Thoracic aorta (tissue), 2 donors: ENCODE results near the gene C22orf23. TPM values are rescaled to one million over a fixed set of nuclear protein-coding genes. Genes with fewer than 3 reads are reported as not detected.

ENCODE experiments used
- ATAC-seq: fragments of 150-250 bp; one replicate; pipeline ENCODE4 v1.8.0; 2017; ENCODE audit warnings: low read depth; ENCODE audit not compliant: insufficient number of reproducible peaks, low FRiP score
- DNase-seq: peaks from one replicate; pipeline ENCODE4 v3.0.0-alpha.2; 2020; ENCODE audit warnings: low spot score
- H3K27ac ChIP-seq, 2 donors: fragments of 200-600 bp; sonication (generic); 1 replicate in 1 of 2; 2 replicates in 1 of 2; pipeline ENCODE4 v1.5.1; 2016; ENCODE audit warnings: mild to moderate bottlenecking in 2 of 2, moderate library complexity in 2 of 2
- H3K27me3 ChIP-seq: fragments of 200-600 bp; sonication (generic); replicated peaks from 2 replicates; pipeline ENCODE4 v1.6.0; 2016; ENCODE audit warnings: mild to moderate bottlenecking; ENCODE audit not compliant: insufficient read depth
- H3K36me3 ChIP-seq: fragments of 200-600 bp; sonication (generic); one replicate; pipeline ENCODE4 v1.5.1; 2016
- H3K4me1 ChIP-seq, 2 donors: fragments of 200-600 bp; sonication (generic); 1 replicate in 1 of 2; 2 replicates in 1 of 2; pipeline versions ENCODE4 v1.5.1 to v1.6.0; 2016; ENCODE audit warnings: low read depth in 2 of 2, mild to moderate bottlenecking in 1 of 2; ENCODE audit not compliant: control insufficient read depth in 1 of 2
- H3K4me3 ChIP-seq: fragments of 200-600 bp; sonication (generic); 2 replicates; pipeline ENCODE4 v1.5.1; 2016; ENCODE audit warnings: mild to moderate bottlenecking
- H3K9me3 ChIP-seq: fragments of 200-600 bp; sonication (generic); 2 replicates; pipeline ENCODE4 v1.5.1; 2016
- CTCF ChIP-seq: fragments of 200-600 bp; sonication (generic); IDR thresholded peaks from one replicate; pipeline ENCODE4 v1.5.1; 2019; ENCODE audit warnings: antibody characterized with exemption
- total RNA-seq, 2 donors: library from RNA; depleted of rRNA; stranded (reverse); fragments of >200 nt; gene quantifications; one replicate each; pipeline versions ENCODE4 v1.1.0 to v1.2.3, GENCODE V29; 2016

Gene C22orf23
- total RNA-seq, 2 donors from 2014 or later = not detected

GRCh38 chr22:37898441-37899181 lies 54.8 kb downstream of the C22orf23 start:
- no peaks in the 10 kb centered on the region for H3K9me3 ChIP-seq
- no peaks in the 10 kb centered on the region for H3K36me3 ChIP-seq
- no peak overlapping the region for H3K27ac ChIP-seq
- H3K4me3 ChIP-seq = no peak overlapping the region
- H3K27me3 ChIP-seq = no peaks in the 10 kb centered on the region
- DNase-seq (no peak), ATAC-seq (no peak)
- TF ChIP-seq CTCF = no peak
- H3K4me1 ChIP-seq = peaks cover 2 to 10% of the 10 kb centered on the region in 2 donors

DNA sequence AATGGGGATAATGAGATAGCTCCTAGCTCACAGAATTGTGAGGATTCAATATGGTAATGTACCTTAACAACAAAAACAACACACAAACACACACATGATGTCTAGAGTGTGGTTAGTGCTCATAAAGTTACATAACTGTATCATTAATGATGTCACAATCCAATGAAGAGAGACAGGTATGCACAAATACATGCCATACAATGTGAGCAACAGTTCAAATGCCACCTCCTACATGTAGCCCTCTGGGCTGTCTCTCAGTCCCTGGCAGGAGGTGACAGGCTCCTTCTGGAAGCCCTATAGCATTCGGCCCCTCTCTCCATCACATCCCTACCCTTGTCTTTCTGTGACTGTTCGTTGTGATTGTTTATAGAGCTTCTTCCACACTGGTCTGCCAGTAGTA lies 55.6 kb downstream of the C22orf23 start:
- ATAC-seq = no peak
- TF ChIP-seq CTCF = no peak
- no peak for DNase-seq
- Histone ChIP-seq H3K27ac (no peak overlapping the region), H3K27me3 (no peaks in the 10 kb centered on the region), H3K4me3 (no peak overlapping the region), H3K4me1 (peaks cover 8 to 18% of the 10 kb centered on the region in 2 donors), H3K36me3 (no peaks in the 10 kb centered on the region), H3K9me3 (no peaks in the 10 kb centered on the region)

DNA sequence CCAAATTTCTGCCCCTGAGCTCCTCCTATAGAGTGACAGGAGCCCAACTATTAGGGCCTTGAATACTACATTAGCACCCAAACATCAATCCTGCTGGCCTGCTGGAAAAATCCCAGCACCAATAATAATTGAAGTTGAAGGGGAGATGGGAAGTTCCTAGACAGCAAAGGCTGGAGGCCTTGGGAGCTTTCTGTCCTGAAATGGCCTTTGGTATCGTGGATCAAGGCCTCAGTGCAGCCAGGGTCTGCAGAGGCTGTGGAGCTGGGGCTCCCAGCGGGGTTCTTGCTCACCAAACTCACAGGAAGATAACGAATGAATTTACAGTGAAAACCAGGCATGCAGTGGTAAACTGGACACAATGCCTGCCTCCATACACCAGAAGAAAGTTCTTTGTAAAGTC lies 56.5 kb downstream of the C22orf23 start:
- Histone ChIP-seq H3K4me1 (peaks cover 8 to 27% of the 10 kb centered on the region in 2 donors), H3K36me3 (no peaks in the 10 kb centered on the region), H3K27me3 (no peaks in the 10 kb centered on the region), H3K4me3 (no peak overlapping the region), H3K9me3 (no peaks in the 10 kb centered on the region), H3K27ac (no peak overlapping the region)
- no peak for TF ChIP-seq CTCF
- DNase-seq = no peak
- ATAC-seq = no peak

GRCh38 chr22:37896181-37896592 lies 57.2 kb downstream of the C22orf23 start:
- peaks cover 8 to 34% of the 10 kb centered on the region in 2 donors for H3K4me1 ChIP-seq
- no peaks in the 10 kb centered on the region for H3K36me3 ChIP-seq
- DNase-seq (no peak), ATAC-seq (no peak)
- H3K4me3 ChIP-seq = no peak overlapping the region
- no peaks in the 10 kb centered on the region for H3K27me3 ChIP-seq
- no peaks in the 10 kb centered on the region for H3K9me3 ChIP-seq
- no peak overlapping the region for H3K27ac ChIP-seq
- no peak for TF ChIP-seq CTCF

- TF ChIP-seq CTCF = no peak
- ATAC-seq = no peak
- H3K36me3 ChIP-seq = no peaks in the 10 kb centered on the region
- H3K4me1 ChIP-seq = peaks cover 8 to 42% of the 10 kb centered on the region in 2 donors
- H3K9me3 ChIP-seq = no peaks in the 10 kb centered on the region
- no peak for DNase-seq
- no peak overlapping the region for H3K27ac ChIP-seq
- H3K4me3 ChIP-seq = no peak overlapping the region
- H3K27me3 ChIP-seq = no peaks in the 10 kb centered on the region
Measured at GRCh38 chr22:37894939-37895670, 58.3 kb downstream of the C22orf23 start.
